Measurements from ENCODE around the gene CNTNAP2.

The CNTNAP2 gene

DNA sequence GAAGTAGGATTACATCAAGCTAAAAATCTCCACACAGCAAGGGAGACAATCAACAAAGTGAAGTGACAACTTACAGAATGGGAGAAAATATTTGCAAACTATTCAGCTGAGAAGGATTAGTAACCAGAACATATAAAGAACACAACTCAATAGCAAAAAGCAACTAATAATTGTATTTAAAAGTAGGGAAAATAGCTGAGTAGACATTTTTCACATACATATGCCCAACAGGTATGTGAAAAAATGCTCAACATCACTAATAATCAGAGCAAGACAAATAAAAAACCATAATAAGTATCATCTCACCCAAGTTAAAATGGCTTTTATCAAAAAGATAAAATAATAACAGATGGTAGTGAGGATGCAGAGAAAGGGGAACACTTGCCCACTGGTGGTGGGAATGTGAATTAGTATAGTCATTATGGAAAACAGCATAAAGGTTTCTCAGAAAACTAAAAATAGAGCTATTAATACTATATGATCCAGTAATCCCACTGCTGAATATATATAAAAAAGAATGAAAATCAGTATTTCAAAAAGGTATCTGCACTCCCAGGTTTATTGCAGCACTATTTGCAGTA is 1689.5 kb downstream of the CNTNAP2 start:
- DNase-seq: no peak

DNA sequence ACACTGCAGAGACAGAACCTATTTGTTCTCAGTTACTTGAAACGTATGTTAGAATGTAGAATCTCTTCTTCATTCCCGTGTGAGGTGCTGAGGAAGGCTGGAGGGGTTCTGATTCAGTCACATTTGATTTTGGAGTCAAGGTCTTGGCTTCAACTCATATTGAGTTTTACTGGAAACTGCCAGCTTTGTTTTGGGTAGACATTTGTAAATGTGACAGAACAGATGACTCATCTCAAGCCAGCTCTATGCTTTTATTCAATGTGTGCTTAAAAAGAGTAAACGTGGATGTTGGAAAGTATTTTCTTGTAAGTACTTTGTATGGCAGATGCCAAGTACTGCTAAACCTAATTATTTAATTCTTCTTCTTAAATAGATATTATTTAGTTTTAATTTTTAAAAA is 1693.2 kb downstream of the CNTNAP2 start:
- no peak for DNase-seq

DNA sequence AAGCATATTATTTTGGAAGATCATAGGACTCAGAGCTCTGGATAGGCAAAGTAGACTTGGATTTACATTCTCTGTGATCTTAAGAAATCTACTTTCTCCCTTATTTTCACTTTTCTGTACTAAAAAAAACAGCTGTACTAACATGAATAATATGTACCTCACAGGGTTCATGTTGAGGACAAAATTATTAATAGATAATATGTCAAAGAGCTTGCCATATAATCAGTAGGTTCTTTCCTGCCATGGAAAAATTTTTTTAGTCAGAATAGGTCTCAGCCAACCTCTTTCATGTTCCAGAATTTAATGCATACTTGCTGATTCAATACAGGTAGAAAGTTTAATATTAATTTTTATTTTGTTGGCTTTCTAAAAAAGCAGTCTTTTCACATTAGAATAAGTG is 1693.7 kb downstream of the CNTNAP2 start:
- no peak for DNase-seq

DNA sequence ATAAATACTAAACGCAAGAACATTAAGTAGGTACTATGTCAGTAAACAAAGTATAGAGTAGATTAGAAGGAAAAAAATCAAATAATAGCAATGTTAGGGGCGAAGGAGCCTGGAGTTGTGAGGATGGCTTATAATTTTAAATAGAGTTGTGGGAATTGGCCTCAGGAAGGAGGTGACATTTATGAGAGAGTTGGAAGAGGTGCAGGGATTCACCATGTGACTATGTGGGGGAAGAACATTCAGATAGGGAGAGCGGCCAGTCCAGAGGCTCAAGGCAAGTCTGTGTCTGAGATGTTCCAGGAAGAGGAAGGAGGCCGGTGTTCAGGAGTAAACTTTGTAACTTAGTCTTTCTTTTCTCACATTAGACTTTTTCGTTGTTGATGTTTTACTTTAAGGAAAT is 1695.3 kb downstream of the CNTNAP2 start:
- no peak for DNase-seq

DNA sequence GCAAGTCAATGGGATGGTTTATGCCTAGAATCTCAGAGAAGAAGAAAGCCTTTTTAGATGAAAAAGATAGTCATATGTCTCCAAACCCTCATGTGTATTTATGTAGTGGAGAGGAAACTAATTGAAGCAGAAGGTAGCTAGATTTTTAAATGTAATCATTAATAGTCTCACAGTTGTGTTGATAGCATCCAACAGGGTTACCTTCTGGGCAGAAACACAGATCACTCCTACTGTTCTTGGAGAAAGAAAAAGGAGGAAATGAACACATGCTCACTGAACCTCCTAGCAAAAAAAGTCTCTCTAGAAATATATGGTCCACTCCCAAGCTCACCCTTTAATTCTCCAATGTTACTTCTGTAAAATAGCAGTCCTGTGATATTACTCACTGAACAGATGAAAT is 1696.7 kb downstream of the CNTNAP2 start:
- no peak for DNase-seq

DNA sequence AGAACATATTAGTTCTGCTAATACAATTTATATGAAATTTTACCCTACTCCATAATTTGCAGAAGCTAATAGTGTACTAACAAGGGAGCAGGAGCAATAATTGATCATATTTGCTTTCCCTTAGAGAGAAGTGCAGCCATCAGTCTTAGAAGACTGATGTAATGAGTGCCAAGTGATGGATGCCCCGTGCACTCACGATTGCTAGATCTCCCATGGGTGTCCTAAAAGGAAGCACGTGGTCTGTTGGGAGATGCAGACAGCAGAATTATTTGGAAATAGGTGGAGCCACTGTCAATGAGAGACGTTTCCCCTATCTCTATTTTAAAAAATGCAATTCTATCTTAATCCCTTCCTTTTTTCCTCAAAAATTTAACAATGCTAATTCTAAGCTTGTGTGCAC is 1701.7 kb downstream of the CNTNAP2 start:
- no peak for DNase-seq

DNA sequence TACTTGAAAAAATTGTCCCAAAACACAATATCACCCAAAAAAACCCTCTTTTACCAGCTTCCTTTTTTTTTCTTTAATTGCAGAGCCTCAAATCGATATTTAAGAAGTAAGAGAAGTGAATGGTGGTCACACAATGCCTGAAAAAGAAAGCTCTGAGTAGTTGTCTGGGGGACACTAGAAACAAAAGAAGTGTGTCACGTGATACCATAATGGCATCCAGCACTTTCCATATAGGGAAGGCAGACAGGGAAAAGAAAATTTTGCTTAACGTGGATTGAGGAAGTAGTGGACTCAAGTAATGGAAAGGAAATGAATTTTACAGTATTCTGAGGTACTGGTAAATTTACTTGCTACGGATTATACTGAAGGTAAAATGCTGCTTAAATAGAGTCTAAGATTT is 1708.1 kb downstream of the CNTNAP2 start:
- DNase-seq: no peak

DNA sequence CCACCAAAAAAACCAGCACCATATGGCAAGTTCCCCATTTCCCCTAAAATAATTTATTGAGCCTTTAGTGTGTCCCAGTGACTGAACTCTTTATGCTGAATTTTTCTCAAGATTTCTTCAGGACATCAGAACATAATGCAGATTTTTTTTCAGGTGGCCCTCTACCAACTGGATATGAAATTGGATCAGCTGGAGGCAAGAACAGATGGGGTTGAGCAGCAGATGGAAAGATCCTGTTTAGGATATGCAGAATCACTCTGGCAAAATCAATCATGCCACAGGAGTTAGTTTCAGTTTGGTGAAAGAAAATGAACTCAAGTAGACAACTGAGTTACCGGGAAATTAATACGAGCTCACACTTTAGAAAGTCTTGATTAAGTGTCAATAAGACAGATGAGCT is 1712.4 kb downstream of the CNTNAP2 start:
- no peak for DNase-seq

DNA sequence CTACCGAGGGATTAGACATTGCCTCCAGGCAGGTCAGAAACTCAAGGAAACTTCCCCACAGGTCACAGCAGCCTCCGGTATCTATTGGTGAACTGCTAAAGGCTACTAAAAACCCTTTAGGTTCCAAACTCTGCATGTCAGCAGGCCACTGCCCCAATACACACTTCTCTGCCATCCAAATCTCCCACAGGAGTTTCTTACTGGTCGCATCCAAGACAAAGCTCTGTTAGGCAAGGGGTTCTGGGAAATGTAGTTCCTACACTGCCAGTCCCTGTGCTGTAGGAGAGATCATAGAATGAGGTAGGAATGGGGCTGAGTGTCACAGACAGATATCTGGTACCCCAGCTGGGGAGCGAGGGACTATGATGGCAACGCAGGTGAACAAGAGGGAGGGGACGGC is 1717.0 kb downstream of the CNTNAP2 start:
- no peak for DNase-seq

DNA sequence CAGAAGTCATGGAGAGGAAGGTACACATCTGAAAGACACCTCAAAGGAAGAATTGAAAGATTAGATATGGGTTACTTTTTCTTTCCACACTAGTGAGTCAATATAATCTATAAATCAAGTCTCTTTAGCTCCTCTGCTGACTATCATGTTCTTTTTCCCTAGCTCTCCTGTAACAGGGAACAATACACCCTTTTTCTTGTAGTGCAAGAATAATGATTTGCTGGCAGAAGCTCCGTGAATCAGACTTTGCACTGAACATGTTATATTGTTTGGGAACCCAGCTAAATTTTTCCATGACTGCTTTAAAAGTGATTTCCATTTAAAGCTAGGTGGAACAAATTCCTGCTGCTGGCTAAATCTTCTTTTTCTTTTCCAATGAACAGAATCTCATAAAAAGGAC is 1717.4 kb downstream of the CNTNAP2 start:
- DNase-seq: no peak

DNA sequence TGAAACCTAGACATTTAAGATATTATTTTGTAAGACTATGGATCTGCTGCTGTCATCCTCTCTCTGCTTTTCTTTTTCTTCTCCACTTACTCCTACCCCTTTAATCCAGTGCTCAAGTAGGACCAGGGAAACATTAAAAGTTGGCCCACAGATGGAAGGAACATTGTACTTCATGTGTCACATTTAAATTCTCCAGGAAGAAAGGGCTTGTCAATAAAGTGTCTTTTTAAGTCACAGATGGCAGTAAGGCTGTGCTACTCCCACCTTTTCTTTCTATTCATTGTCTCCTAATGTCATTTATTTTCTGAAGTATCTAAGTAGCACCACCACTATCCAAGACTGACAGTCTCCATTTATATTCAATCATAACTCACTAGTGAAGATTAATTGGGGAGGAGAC is 1736.2 kb downstream of the CNTNAP2 start:
- no peak for DNase-seq

DNA sequence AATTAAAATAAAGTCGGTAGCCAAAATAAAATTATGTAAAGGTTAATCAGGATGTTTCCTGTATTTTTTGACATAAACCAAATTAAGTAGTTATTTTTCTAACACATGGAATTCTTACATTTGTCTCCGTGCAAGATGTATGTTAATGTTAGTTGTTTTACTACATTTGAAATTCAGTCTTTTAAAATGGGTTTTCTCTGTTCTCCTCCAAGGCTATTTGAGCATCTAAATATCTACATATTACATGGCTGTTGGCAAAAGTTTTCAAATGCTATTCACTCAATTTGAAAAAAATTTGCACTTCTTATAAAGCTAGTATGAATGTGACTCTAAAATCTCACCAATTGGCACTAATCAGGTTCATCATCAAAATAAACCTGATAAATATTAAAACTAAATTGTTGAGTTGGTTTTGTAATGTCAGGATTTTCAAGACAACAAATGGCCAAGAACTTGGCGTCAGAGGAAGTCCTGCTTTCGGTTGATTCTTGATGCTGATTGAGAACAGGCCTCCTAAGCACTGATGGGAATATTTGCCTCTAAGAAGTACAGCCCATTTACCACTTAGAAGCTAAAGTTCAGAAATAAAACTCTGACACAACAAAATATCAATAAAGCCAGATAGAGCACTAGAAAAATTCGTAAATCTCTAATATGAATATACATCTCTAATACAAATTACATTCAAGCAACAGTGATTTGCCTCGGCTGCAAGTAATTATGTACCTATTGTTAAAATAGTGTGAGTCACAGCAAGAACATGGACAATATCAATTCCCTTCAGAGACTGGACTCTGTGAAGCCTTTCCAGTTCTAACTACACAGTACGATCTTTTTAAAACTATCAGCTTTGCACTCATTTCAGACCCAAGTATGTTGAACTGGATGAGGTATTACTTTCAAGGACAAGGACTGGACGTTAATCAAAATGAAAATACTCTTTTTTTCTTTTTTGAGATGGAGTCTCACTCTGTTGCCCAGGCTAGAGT is 1740.8 kb downstream of the CNTNAP2 start:
- DNase-seq: no peak

DNA sequence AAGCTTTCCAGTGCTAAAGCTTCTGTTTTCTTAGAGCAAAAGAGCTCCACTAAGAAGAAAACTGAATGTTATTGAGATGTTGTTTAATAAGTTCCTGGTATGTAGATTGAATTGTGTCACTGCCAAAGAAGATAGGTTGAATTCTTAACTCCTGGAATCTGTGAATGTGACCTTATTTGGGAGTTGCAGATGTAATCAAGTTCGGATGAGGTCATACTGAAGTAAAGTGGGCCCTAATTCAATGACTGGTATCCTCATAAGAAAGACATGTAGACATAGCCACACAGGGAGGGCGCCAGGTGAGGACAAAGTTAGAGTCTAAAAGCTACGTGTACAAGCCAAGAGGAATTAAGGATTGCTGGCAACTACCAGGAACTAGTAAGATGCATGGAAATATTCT is 1741.8 kb downstream of the CNTNAP2 start:
- DNase-seq: no peak

DNA sequence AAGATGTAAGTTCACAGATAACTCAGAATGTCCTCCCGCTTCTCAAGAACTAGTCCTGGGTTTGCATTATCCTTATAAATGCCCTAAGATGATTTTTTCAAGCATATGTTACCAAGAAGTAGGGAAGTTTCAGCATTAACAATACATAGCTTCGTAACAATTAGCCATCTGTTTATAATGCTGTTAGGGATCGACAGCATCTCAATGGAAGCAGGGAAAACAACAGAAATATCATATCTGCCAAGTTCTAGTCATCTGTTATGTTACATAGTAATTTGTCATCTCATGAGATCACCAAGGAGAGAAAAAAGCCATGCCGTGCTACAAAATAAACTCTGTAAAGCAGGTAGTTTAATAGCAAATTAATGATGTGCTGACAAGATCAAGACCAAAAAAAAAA is 1742.4 kb downstream of the CNTNAP2 start:
- DNase-seq: no peak

DNA sequence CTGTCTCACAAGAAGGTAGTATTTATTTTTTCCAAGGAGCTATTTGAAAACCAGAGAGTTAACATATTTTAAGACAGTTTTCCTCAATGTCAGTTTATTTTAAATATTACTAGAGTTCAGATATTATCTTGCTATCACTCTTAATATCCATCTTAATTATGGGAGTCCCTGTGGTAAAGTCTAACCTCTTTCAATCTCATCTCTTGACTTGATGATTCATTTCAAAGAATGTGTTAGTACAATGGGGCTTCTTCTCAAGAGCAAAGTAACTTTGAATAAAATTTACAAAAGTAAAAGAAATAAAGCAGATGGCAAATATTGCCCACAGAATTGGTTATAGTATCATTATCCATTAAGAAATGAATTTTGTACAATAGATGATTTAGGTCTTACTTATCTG is 1742.9 kb downstream of the CNTNAP2 start:
- DNase-seq: no peak

DNA sequence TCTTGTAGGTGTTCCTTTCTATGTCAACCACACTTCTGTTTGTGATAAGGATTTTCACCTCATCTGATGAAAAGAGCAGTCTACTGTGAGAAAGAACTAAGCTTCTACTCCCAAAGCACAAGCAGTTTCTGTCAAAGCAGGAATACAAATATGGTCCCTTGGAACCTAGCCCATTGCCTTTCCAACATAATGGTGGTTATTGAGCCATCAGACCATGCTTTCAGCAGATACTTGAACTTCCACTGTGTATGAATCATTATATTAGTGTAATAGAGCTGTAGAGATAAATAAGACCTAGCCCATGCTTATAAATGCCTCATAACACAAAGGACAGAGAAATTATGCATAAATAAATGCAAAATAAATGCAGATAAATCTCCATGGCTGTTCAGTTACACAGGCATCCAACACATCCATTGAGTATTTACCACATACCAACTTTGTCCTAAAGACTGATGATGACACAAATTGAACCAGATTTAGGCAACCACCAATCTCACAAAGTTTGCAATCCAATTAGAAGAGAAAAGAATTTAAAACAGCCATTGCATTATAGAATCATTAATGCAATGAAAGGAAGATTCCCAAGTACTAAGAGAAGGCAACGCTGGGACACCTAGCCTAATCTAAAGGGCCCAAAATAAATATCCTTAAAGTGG is 1744.6 kb downstream of the CNTNAP2 start:
- no peak for DNase-seq

DNA sequence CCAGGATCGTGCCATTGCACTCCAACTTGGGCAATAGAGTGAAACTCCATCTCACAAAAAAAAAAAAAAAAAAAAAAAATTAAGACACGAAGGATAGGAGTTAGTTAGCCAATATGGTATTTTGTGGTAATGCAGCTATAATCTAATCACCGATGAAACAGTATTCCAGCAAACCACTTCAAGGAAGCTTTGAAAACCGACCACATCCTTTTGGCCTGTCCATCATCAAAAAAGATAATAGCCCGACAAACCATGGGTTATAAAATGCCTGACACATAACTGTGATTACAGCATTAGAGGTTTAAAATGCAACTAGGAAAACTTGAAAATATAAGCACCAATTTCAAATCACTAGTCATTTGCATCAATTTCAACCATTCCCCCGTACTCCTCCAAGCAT is 1745.3 kb downstream of the CNTNAP2 start:
- no peak for DNase-seq

DNA sequence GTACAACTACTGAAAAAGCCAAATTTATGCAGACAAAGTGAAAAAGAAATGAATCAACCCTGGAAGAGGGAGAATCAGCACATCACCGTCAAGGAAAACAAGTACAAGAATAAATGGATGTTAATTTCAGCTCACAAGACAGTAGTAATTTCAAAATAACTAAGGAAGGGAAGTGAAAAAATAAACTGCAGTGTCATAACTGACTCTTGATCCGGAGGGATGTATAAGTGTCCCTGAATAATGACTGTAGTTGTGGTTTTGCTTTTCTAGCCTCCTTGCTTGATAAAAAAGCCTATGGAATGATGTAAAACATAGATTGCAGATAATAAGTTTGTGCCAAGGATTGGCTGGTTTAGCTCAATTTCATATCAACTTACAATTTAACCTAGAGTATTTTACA is 1752.9 kb downstream of the CNTNAP2 start:
- peak; percentile 36 to 40 for DNase-seq

DNA sequence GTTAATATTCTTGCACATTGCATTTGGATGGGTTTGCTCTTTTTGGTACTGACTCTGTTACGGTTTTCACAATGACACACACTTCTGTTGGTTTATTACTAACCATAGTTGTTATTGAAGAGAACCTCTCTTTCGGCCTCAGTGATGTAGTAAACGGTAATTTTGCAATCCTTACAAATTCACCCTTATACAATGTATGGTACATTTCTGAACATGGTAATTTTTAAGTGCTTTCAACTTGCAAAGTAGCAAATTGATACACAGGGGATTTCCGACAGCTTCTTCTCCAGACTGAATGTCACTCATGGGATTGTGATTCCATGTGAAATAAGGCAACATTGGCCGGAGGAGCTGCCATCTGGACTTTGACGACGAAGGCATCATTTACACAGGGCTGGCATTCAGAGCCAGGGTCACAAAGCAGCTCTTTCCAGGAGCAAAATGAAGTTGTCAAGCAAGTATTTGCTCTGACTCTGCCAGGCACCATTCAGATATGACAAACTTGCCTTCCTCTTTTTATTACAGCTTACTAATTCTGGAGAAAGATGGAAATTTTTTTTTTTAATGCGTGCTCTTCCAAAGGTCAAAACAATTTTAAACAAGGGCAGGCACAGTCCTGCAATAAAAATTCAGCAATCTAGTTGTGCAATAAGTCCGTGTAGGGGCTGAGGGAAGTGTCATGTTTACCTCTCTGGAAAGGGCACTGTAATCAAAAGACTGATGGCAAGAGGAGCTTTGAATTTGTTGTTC is 1762.5 kb downstream of the CNTNAP2 start:
- DNase-seq: peak; percentile 6 to 14

DNA sequence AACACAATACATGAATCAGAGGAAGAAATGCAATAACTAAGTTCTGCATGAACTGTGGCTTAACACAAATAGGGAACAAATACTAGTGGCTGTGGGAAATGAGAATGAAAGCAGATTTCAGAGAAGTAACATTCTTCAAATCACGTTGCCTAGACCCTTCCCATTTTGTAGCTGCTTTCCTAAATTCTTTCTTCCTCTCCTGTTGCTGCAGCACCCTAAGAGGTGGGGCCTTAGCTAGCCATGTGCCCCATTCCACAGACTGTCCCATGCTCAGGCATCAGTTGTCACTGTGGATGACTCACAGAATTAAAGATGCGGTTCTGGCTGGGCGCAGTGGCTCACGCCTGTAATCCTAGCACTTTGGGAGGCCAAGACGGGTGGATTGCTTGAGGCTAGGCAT is 1769.3 kb downstream of the CNTNAP2 start:
- peak; percentile 64 to 65 for DNase-seq

DNA sequence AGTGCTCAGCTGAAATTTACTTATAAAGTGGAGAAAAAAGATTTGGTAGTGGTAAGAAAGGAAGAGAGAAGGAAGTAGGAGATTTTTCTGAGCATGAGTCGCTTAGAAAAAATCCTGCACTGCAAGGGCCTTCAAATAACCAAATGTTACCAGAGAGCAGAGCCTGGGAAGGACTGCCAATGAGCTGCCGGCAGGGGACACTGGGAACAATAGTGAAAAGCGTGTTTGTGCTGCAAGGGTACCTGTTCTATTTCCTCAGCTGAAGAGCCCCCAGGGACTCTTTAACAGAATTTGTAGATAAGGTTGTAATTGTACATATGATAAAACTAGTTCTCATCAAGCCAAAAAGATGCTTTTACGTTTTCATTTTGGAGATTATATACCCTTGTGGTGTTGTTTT is 1777.7 kb downstream of the CNTNAP2 start:
- DNase-seq: no peak

DNA sequence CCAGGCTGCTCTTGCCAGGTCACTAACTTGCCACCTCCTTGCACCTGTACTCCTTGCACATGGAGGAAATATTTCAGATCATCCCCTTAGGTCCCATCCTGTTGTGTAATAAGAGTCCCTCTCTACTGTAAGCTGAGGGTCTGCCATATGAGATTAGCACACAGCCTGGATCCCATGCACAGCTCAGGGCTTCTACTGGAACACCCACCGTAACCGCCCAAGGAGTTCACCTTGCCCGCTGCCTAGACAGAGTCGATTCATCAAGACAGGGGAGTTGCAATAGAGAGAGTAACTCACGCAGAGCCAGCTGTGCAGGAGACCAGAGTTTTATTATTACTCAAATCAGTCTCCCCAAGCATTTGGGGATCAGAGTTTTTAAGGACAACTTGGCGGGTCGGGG is 1779.5 kb downstream of the CNTNAP2 start:
- DNase-seq: no peak
